MV-4-11 (cell line): ENCODE measurements around the gene RHEB.

ENCODE experiments used
- DNase-seq: peaks from one replicate; lab custom pipeline; 2025; lab: John Stamatoyannopoulos, UW

RHEB gene

GRCh38 chr7:151470711-151471110, 49.0 kb downstream of the RHEB start:
- DNase-seq, result no peak

- DNase-seq, result no peak
Observed at GRCh38 chr7:151469281-151469680, 50.4 kb downstream of the RHEB start.

- DNase-seq, result no peak
Observed at GRCh38 chr7:151468217-151469018, 51.3 kb downstream of the RHEB start.

- DNase-seq, result no peak
Observed at GRCh38 chr7:151465169-151465568, 54.5 kb downstream of the RHEB start.

- no peak for DNase-seq
Observed at GRCh38 chr7:151462306-151462779, 57.4 kb downstream of the RHEB start.

- no peak for DNase-seq
Observed at GRCh38 chr7:151461942-151462230, 57.8 kb downstream of the RHEB start.

- no peak for DNase-seq
Observed at GRCh38 chr7:151461096-151461941, 58.4 kb downstream of the RHEB start.

- DNase-seq, result no peak
Observed at GRCh38 chr7:151460474-151460855, 59.2 kb downstream of the RHEB start.

- no peak for DNase-seq
Observed at GRCh38 chr7:151459726-151460473, 59.8 kb downstream of the RHEB start.

- no peak for DNase-seq
Observed at GRCh38 chr7:151457534-151457933, 62.2 kb downstream of the RHEB start.

GRCh38 chr7:151456782-151457181, 62.9 kb downstream of the RHEB start:
- no peak for DNase-seq

- DNase-seq, result no peak
Observed at GRCh38 chr7:151456276-151456675, 63.4 kb downstream of the RHEB start.

GRCh38 chr7:151455690-151456089, 64.0 kb downstream of the RHEB start:
- DNase-seq, result no peak

GRCh38 chr7:151454932-151455530, 64.7 kb downstream of the RHEB start:
- DNase-seq, result no peak

- no peak for DNase-seq
Observed at GRCh38 chr7:151454305-151454704, 65.4 kb downstream of the RHEB start.

GRCh38 chr7:151453326-151453791, 66.3 kb downstream of the RHEB start:
- DNase-seq, result no peak

- DNase-seq, result no peak
Observed at GRCh38 chr7:151452680-151453325, 66.9 kb downstream of the RHEB start.

- no peak for DNase-seq
Observed at GRCh38 chr7:151451626-151452571, 67.8 kb downstream of the RHEB start.

GRCh38 chr7:151451156-151451555, 68.5 kb downstream of the RHEB start:
- DNase-seq, result no peak

- DNase-seq, result no peak
Observed at GRCh38 chr7:151449990-151450389, 69.7 kb downstream of the RHEB start.
